ENCODE measurements around the gene WDR55. TPM values are rescaled to one million over a fixed set of nuclear protein-coding genes. Genes with fewer than 3 reads are reported as not detected.
A peak's percentile ranks its signal among the peaks of the same experiment; 100 is the strongest.
"Not testable (repeated sequence)": the region's sequence is repeated elsewhere in the genome, so short reads cannot be mapped to it uniquely, and the experiment has no call there.

WDR55 gene
- 29.4 and 32.4 TPM in 2 replicates for total RNA-seq (ENCODE audit: low replicate concordance)
- long read RNA-seq, full-length matches to known transcripts, result 74 of 136 reads
- long read RNA-seq, partial matches to known transcripts, result 9 of 136 reads
- long read RNA-seq, other reads (novel, unspliced or antisense), result 53 of 136 reads

GRCh38 chr5:140664359-140665119 is at the start of gene WDR55:
Gene WDR55 (plus strand): TSS chr5:140664904. CDS start chr5:140664913, 9 bp downstream.
- Mint-ChIP-seq H3K9me3 (no peaks in the 10 kb centered on the region), H3K27me3 (no peaks in the 10 kb centered on the region), H3K4me3 (peak within 1 kb of the TSS; percentile 99), H3K27ac (peak within 1 kb of the TSS; percentile 100), H3K36me3 (peaks cover 38% of the 10 kb centered on the region), H3K4me1 (ENCODE audit: unreplicated experiment) (peaks cover 22% of the 10 kb centered on the region)
- DNase-seq (ENCODE audit: extremely low spot score, unreplicated experiment), result peak; percentile 96
- TF ChIP-seq CTCF (conservative IDR thresholded peaks at IDR 0.05), result no peak

- peak; percentile 42 for DNase-seq (ENCODE audit: extremely low spot score, unreplicated experiment)
- Mint-ChIP-seq H3K4me3 (no peak overlapping the region), H3K36me3 (no peaks in the 10 kb centered on the region), H3K4me1 (ENCODE audit: unreplicated experiment) (no peaks in the 10 kb centered on the region), H3K27ac (no peak overlapping the region), H3K27me3 (peaks cover 29% of the 10 kb centered on the region), H3K9me3 (peaks cover 5% of the 10 kb centered on the region)
- TF ChIP-seq CTCF (conservative IDR thresholded peaks at IDR 0.05), result no peak
Measured at GRCh38 chr5:140622301-140622700, 42.4 kb upstream of the WDR55 start.

GRCh38 chr5:140623061-140623460 is 41.6 kb upstream of the WDR55 start:
- DNase-seq (ENCODE audit: extremely low spot score, unreplicated experiment), result peak; percentile 1
- H3K9me3 Mint-ChIP-seq; H3K36me3 Mint-ChIP-seq; H3K4me3 Mint-ChIP-seq; H3K4me1 Mint-ChIP-seq (ENCODE audit: unreplicated experiment); H3K27ac Mint-ChIP-seq: not testable (repeated sequence)
- H3K27me3 Mint-ChIP-seq, result peaks cover 29% of the 10 kb centered on the region

- not testable (repeated sequence) for H3K4me1 Mint-ChIP-seq (ENCODE audit: unreplicated experiment); H3K9me3 Mint-ChIP-seq; H3K27ac Mint-ChIP-seq; H3K36me3 Mint-ChIP-seq; H3K4me3 Mint-ChIP-seq
- DNase-seq (ENCODE audit: extremely low spot score, unreplicated experiment), result peak; percentile 4
- H3K27me3 Mint-ChIP-seq, result peaks cover 20% of the 10 kb centered on the region
Measured at GRCh38 chr5:140624886-140625285, 39.8 kb upstream of the WDR55 start.

GRCh38 chr5:140627972-140628371 is 36.7 kb upstream of the WDR55 start:
- peaks cover 6% of the 10 kb centered on the region for H3K27me3 Mint-ChIP-seq
- H3K27ac Mint-ChIP-seq, result no peak overlapping the region
- no peaks in the 10 kb centered on the region for H3K9me3 Mint-ChIP-seq
- no peak for TF ChIP-seq CTCF (conservative IDR thresholded peaks at IDR 0.05)
- no peaks in the 10 kb centered on the region for H3K36me3 Mint-ChIP-seq
- no peaks in the 10 kb centered on the region for H3K4me1 Mint-ChIP-seq (ENCODE audit: unreplicated experiment)
- no peak for DNase-seq (ENCODE audit: extremely low spot score, unreplicated experiment)
- H3K4me3 Mint-ChIP-seq, result no peak overlapping the region

- Mint-ChIP-seq H3K9me3 (no peaks in the 10 kb centered on the region), H3K4me1 (ENCODE audit: unreplicated experiment) (no peaks in the 10 kb centered on the region), H3K27ac (no peak overlapping the region), H3K4me3 (no peak overlapping the region), H3K36me3 (no peaks in the 10 kb centered on the region), H3K27me3 (peaks cover 6% of the 10 kb centered on the region)
- DNase-seq (ENCODE audit: extremely low spot score, unreplicated experiment), result peak; percentile 7
- no peak for TF ChIP-seq CTCF (conservative IDR thresholded peaks at IDR 0.05)
Measured at GRCh38 chr5:140628711-140629110, 36.0 kb upstream of the WDR55 start.

All from type B pancreatic cell (in vitro differentiated cells).